Vagina (tissue), 2 donors: ENCODE measurements around the gene FAM219B.

Experiments
- CTCF ChIP-seq, 3 experiments: fragments of 450-650 bp in 2 of 3; fragments of 200-600 bp in 1 of 3; sonication (generic) in 1 of 3; IDR thresholded peaks; one replicate each; pipeline ENCODE4 v1.5.1; 2017 to 2019; ENCODE audit warnings: antibody characterized with exemption in 3 of 3, mild to moderate bottlenecking in 2 of 3, moderate library complexity in 2 of 3
- POLR2A ChIP-seq, 2 donors: fragments of 450-650 bp; IDR thresholded peaks; one replicate each; pipeline ENCODE4 v1.6.1; 2017; ENCODE audit warnings: antibody characterized with exemption in 2 of 2, mild to moderate bottlenecking in 2 of 2, moderate library complexity in 2 of 2

DNA sequence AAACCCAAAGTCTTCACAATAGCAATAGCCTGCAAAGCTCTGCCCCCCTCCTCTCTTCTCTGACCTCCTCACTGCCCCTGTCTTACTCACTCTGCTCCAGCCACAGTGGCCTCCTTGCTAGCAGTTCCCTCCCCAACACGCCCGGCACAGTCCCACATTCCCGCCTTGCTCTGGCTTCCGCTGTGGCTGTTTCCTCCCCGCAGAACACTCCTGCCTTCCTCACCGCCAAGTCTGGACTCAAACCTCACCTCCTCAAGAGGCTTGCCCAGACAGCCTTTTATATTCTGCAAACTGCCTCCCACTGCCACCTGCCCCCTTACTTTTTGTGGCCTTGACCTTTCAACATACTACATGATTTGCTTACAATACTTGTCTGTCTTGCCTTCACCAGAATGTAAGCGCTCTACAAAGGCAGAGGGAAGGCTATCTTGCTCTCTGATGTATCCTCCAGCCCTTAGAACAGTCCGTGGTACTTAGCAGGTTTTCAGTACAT lies 17.2 kb downstream of the FAM219B start:
- TF ChIP-seq POLR2A (IDR thresholded peaks at IDR 0.05) (no peak), CTCF (IDR thresholded peaks at IDR 0.05) (no peak)
